ENCODE data around the gene NSMCE1. TPM values are rescaled to one million over a fixed set of nuclear protein-coding genes. Genes with fewer than 3 reads are reported as not detected.

NSMCE1 gene
- total RNA-seq, 5 donors from 2014 or later (not counting 1 experiment from before 2014, with no cell fraction given), result 53.5 to 83.2 (median 73.9) TPM

DNA sequence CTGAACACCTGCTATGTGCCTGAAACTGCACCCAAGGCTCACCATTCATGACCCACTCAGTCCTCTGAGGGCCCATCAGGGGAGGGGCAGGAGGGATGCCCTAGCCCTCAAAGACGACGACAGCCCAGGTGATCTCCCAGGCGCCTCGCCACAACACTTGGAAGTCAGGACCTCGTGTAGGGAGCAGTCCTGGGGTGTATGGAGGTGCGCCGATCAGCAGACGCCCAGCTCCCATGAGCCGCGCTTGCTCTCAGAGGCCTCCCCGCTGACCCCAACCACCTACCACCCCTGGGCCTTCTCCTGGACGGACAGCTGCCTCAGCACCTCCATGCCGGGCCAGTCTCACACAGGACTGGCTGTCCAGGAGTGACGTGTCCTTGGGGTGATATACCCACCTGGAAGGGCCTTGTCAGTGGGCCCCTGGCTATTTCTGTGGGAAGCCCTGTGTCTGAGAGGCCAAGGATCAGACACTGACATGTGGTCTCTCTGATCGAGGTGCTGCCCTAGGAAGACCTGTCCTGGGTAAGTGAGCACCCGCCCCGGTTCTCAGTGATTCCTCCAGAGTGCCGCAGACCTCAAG lies 38.6 kb downstream of the NSMCE1 start:
- no peak for DNase-seq
- peak overlapping the region; percentile 27 to 70 for H3K4me3 ChIP-seq (ENCODE audit: control insufficient read depth in 1 of 2, extremely low read depth in 1 of 2, low read length in 1 of 2)

GRCh38 chr16:27228621-27229501 lies 39.7 kb downstream of the NSMCE1 start:
- Histone ChIP-seq H3K27ac (ENCODE audit: low read length) (peak overlapping the region; percentile 34), H3K9me3 (no peaks in the 10 kb centered on the region), H3K4me1 (ENCODE audit: control insufficient read depth in 1 of 2, extremely low read depth in 1 of 2, insufficient read depth in 2 of 2, low read length in 2 of 2) (peaks cover 40 to 82% of the 10 kb centered on the region in 2 experiments), H3K27me3 (replicated peaks in 1 of 2; ENCODE audit: control insufficient read depth in 2 of 2, extremely low read depth in 1 of 2, insufficient read depth in 2 of 2, low read length in 1 of 2) (no peaks in the 10 kb centered on the region), H3K36me3 (ENCODE audit: control insufficient read depth in 2 of 2, extremely low read depth in 1 of 2, insufficient read depth in 1 of 2, low read length in 1 of 2) (peaks cover 17 to 27% of the 10 kb centered on the region in 2 donors), H3K4me3 (ENCODE audit: control insufficient read depth in 1 of 2, extremely low read depth in 1 of 2, low read length in 1 of 2) (no peak overlapping the region)
- ChIA-PET CTCF (interaction anchor here (0.6 to 3.7 kb wide), 2 partner anchors 49 to 50 kb away, joined by 3 to 17 read pairs; no protein-coding TSS in a partner anchor), POLR2A (interaction anchor here in 1 of 2 donors (0.6 kb wide), 1 partner anchor 116 kb away, joined by 7 read pairs; no protein-coding TSS in a partner anchor)
- Mint-ChIP-seq H3K36me3 (peaks cover 26% of the 10 kb centered on the region), H3K27ac (peak overlapping the region; percentile 97 to 99), H3K4me1 (peaks cover 64 to 76% (median 70%) of the 10 kb centered on the region in 3 donors), H3K27me3 (no peaks in the 10 kb centered on the region), H3K9me3 (no peaks in the 10 kb centered on the region), H3K4me3 (peak overlapping the region in 1 of 3 donors; percentile 85)
- ATAC-seq (replicated peaks in 1 of 4), result no peak
- DNase-seq, result no peak
- 96% methylated on average over 20 of the region's 21 CpGs for WGBS (ENCODE audit: insufficient coverage)

More for the DNA sequence above, 38.6 kb downstream of the NSMCE1 start:
- WGBS (ENCODE audit: insufficient coverage), result 75% methylated on average over 10 of the region's 18 CpGs
- peaks cover 13 to 18% of the 10 kb centered on the region in 2 donors for H3K36me3 ChIP-seq (ENCODE audit: control insufficient read depth in 2 of 2, extremely low read depth in 1 of 2, insufficient read depth in 1 of 2, low read length in 1 of 2)
- ATAC-seq (replicated peaks in 1 of 4), result peak in 1 of 4 experiments; percentile 0
- Mint-ChIP-seq H3K36me3 (peaks cover 21% of the 10 kb centered on the region), H3K27ac (peak overlapping the region; percentile 97 to 99), H3K4me3 (peak overlapping the region; percentile 68 to 85 (median 81)), H3K4me1 (peaks cover 73 to 85% (median 79%) of the 10 kb centered on the region in 3 donors), H3K27me3 (no peaks in the 10 kb centered on the region), H3K9me3 (no peaks in the 10 kb centered on the region)
- ChIA-PET POLR2A (interaction anchor here (0.5 to 1.1 kb wide), 7 partner anchors 26 to 217 kb away, joined by 3 to 5 read pairs (median 3); partner anchors contain the start of genes IL21R (in 1 of the 2) and KDM8 (in 1 of the 2)), CTCF (interaction anchor here (0.6 to 3.7 kb wide), 15 partner anchors 9 to 229 kb away, joined by 3 to 17 read pairs (median 3); partner anchors contain the start of genes IL21R (in 1 of the 2) and KDM8 (in 1 of the 2))
- no peaks in the 10 kb centered on the region for H3K9me3 ChIP-seq
- H3K4me1 ChIP-seq (ENCODE audit: control insufficient read depth in 1 of 2, extremely low read depth in 1 of 2, insufficient read depth in 2 of 2, low read length in 2 of 2), result peaks cover 52 to 93% of the 10 kb centered on the region in 2 experiments
- no peaks in the 10 kb centered on the region for H3K27me3 ChIP-seq (replicated peaks in 1 of 2; ENCODE audit: control insufficient read depth in 2 of 2, extremely low read depth in 1 of 2, insufficient read depth in 2 of 2, low read length in 1 of 2)
- peak overlapping the region; percentile 98 for H3K27ac ChIP-seq (ENCODE audit: low read length)

DNA sequence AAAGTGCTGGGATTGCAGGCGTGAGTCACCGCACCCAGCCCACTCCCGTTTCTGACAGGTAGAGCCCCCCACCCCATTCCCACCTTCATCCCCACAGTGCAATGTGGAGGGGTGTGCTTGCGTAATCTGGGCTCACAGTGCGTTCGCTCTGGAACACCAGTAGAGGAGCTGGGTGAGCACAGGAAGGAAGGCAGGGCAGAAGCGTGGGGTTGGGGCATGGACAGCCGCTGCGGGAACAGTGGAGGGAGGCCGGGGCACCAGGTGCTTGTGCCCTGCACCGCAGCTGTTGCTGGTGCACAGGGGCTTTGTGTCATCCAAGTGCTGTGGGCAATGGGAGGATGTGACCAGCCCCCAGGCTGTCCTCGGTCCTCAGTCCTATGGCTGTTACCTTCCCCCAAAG lies 40.5 kb downstream of the NSMCE1 start:
- Histone ChIP-seq H3K27ac (ENCODE audit: low read length) (no peak overlapping the region), H3K36me3 (ENCODE audit: control insufficient read depth in 2 of 2, extremely low read depth in 1 of 2, insufficient read depth in 1 of 2, low read length in 1 of 2) (peaks cover 17 to 23% of the 10 kb centered on the region in 2 donors), H3K4me3 (ENCODE audit: control insufficient read depth in 1 of 2, extremely low read depth in 1 of 2, low read length in 1 of 2) (no peak overlapping the region), H3K9me3 (no peaks in the 10 kb centered on the region), H3K4me1 (ENCODE audit: control insufficient read depth in 1 of 2, extremely low read depth in 1 of 2, insufficient read depth in 2 of 2, low read length in 2 of 2) (peaks cover 32 to 74% of the 10 kb centered on the region in 2 experiments), H3K27me3 (replicated peaks in 1 of 2; ENCODE audit: control insufficient read depth in 2 of 2, extremely low read depth in 1 of 2, insufficient read depth in 2 of 2, low read length in 1 of 2) (no peaks in the 10 kb centered on the region)
- POLR2A ChIA-PET, result no interaction called here
- Mint-ChIP-seq H3K9me3 (no peaks in the 10 kb centered on the region), H3K27me3 (no peaks in the 10 kb centered on the region), H3K4me1 (peaks cover 56 to 68% (median 61%) of the 10 kb centered on the region in 3 donors), H3K36me3 (peaks cover 26% of the 10 kb centered on the region), H3K4me3 (peak overlapping the region in 1 of 3 donors; percentile 19), H3K27ac (peak overlapping the region; percentile 52 to 58)
- DNase-seq (no peak), ATAC-seq (replicated peaks in 1 of 4) (no peak)
- CTCF ChIA-PET, result no interaction called here
- 84% methylated on average over 10 of the region's 12 CpGs for whole genome bisulfite sequencing (ENCODE audit: insufficient coverage)

- Mint-ChIP-seq H3K9me3 (no peaks in the 10 kb centered on the region), H3K27ac (peak overlapping the region; percentile 74 to 79), H3K4me3 (peak overlapping the region in 1 of 3 donors; percentile 19), H3K36me3 (peaks cover 26% of the 10 kb centered on the region), H3K4me1 (peaks cover 47 to 59% (median 52%) of the 10 kb centered on the region in 3 donors), H3K27me3 (no peaks in the 10 kb centered on the region)
- no peak for DNase-seq
- Histone ChIP-seq H3K9me3 (no peaks in the 10 kb centered on the region), H3K27ac (ENCODE audit: low read length) (no peak overlapping the region), H3K27me3 (replicated peaks in 1 of 2; ENCODE audit: control insufficient read depth in 2 of 2, extremely low read depth in 1 of 2, insufficient read depth in 2 of 2, low read length in 1 of 2) (no peaks in the 10 kb centered on the region), H3K4me1 (ENCODE audit: control insufficient read depth in 1 of 2, extremely low read depth in 1 of 2, insufficient read depth in 2 of 2, low read length in 2 of 2) (peaks cover 23 to 65% of the 10 kb centered on the region in 2 experiments), H3K4me3 (ENCODE audit: control insufficient read depth in 1 of 2, extremely low read depth in 1 of 2, low read length in 1 of 2) (no peak overlapping the region), H3K36me3 (ENCODE audit: control insufficient read depth in 2 of 2, extremely low read depth in 1 of 2, insufficient read depth in 1 of 2, low read length in 1 of 2) (peaks cover 17 to 23% of the 10 kb centered on the region in 2 donors)
- 92% methylated on average over 13 of the region's 16 CpGs for WGBS (ENCODE audit: insufficient coverage)
- CTCF ChIA-PET, result no interaction called here
- no peak for ATAC-seq (replicated peaks in 1 of 4)
- POLR2A ChIA-PET, result no interaction called here
Measured at GRCh38 chr16:27226976-27227705, 41.4 kb downstream of the NSMCE1 start.

DNA sequence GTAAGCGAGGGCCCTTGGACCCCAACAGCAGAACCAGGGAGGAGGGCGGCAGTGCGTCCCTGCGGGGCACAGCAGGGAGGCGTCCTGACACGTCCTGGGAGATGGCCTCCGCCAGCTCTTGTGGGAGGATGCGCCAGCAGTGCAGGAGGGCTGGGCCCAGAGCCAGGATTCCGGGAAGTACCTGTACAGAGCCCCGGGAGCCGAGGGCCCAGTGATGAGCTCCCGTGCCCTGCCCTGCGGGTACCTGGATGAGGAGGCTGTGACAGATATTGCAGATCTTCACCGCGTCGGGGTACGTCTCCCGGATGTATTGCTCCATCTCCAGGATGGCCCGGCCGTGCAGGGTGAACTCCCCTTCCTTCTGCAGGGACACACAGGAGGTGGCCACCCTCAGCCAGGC lies 42.1 kb downstream of the NSMCE1 start:
- peaks cover 17 to 23% of the 10 kb centered on the region in 2 donors for H3K36me3 ChIP-seq (ENCODE audit: control insufficient read depth in 2 of 2, extremely low read depth in 1 of 2, insufficient read depth in 1 of 2, low read length in 1 of 2)
- Mint-ChIP-seq H3K36me3 (peaks cover 26% of the 10 kb centered on the region), H3K27ac (peak overlapping the region; percentile 79 to 86), H3K4me1 (peaks cover 40 to 52% (median 46%) of the 10 kb centered on the region in 3 donors), H3K4me3 (peak overlapping the region in 1 of 3 donors; percentile 11), H3K27me3 (no peaks in the 10 kb centered on the region), H3K9me3 (no peaks in the 10 kb centered on the region)
- no peaks in the 10 kb centered on the region for H3K27me3 ChIP-seq (replicated peaks in 1 of 2; ENCODE audit: control insufficient read depth in 2 of 2, extremely low read depth in 1 of 2, insufficient read depth in 2 of 2, low read length in 1 of 2)
- no peaks in the 10 kb centered on the region for H3K9me3 ChIP-seq
- DNase-seq (no peak), ATAC-seq (replicated peaks in 1 of 4) (no peak)
- H3K27ac ChIP-seq (ENCODE audit: low read length), result no peak overlapping the region
- 93% methylated on average over 13 of the region's 20 CpGs for WGBS (ENCODE audit: insufficient coverage)
- CTCF ChIA-PET, result no interaction called here
- no peak overlapping the region for H3K4me3 ChIP-seq (ENCODE audit: control insufficient read depth in 1 of 2, extremely low read depth in 1 of 2, low read length in 1 of 2)
- POLR2A ChIA-PET, result no interaction called here
- H3K4me1 ChIP-seq (ENCODE audit: control insufficient read depth in 1 of 2, extremely low read depth in 1 of 2, insufficient read depth in 2 of 2, low read length in 2 of 2), result peaks cover 19 to 58% of the 10 kb centered on the region in 2 experiments
